Measurements from ENCODE around the gene ATG16L1. TPM values are rescaled to one million over a fixed set of nuclear protein-coding genes. Genes with fewer than 3 reads are reported as not detected.

Gene ATG16L1
- total and polyA plus RNA-seq, 2 experiments from 2014 or later, result 15.3 to 37.9 TPM

- TF ChIP-seq EZH2 (IDR thresholded peaks at IDR 0.05; ENCODE audit: low read depth, unreplicated experiment) (no peak), CREB1 (CRISPR knock-in tag; IDR thresholded peaks at IDR 0.05; ENCODE audit: low read depth) (no peak), ZNF462 (CRISPR knock-in tag; IDR thresholded peaks at IDR 0.05) (no peak)
These were observed 80.1 kb downstream of the ATG16L1 start (continued) for GRCh38 chr2:233331536-233331935.

GRCh38 chr2:233332125-233332524 lies 80.7 kb downstream of the ATG16L1 start:
- Histone ChIP-seq H3K36me3 (ENCODE audit: insufficient read depth) (no peaks in the 10 kb centered on the region), H3K79me2 (replicated peaks; ENCODE audit: insufficient read depth) (no peaks in the 10 kb centered on the region), H3K27me3 (ENCODE audit: insufficient read depth) (no peaks in the 10 kb centered on the region), H3K27ac (ENCODE audit: low read depth) (no peak overlapping the region), H3K4me2 (no peak overlapping the region), H3F3A (replicated peaks; ENCODE audit: low read depth) (no peaks in the 10 kb centered on the region), H3K4me3 (no peak overlapping the region), H3K9me2 (ENCODE audit: insufficient read depth) (no peaks in the 10 kb centered on the region), H2AFZ (no peak overlapping the region), H3K4me1 (ENCODE audit: insufficient read depth) (peaks cover 10% of the 10 kb centered on the region; the same call in 1 of the 2 replicates), H4K20me1 (replicated peaks; ENCODE audit: insufficient read depth) (no peaks in the 10 kb centered on the region)
- Mint-ChIP-seq H3K27me3 (ENCODE audit: insufficient read depth, low read depth, poor library complexity) (peaks cover 17% of the 10 kb centered on the region), H3K4me3 (no peak overlapping the region), H3K4me1 (peaks cover 14% of the 10 kb centered on the region), H3K27ac (no peak overlapping the region), H3K9me3 (no peaks in the 10 kb centered on the region), H3K36me3 (ENCODE audit: low read depth) (no peaks in the 10 kb centered on the region)
- ATAC-seq (no peak), DNase-seq (ENCODE audit: low spot score) (no peak)
- TF ChIP-seq ZNF462 (CRISPR knock-in tag; IDR thresholded peaks at IDR 0.05) (no peak), REST (IDR thresholded peaks at IDR 0.05; ENCODE audit: unreplicated experiment) (no peak), POLR2AphosphoS5 (IDR thresholded peaks at IDR 0.05; ENCODE audit: low read depth) (no peak), ZNF114 (CRISPR knock-in tag; IDR thresholded peaks at IDR 0.05) (no peak), CREB1 (CRISPR knock-in tag; IDR thresholded peaks at IDR 0.05; ENCODE audit: low read depth) (no peak)
